HepG2 (cell line): ENCODE data around the gene CTSA. TPM values are rescaled to one million over a fixed set of nuclear protein-coding genes. Genes with fewer than 3 reads are reported as not detected.

Experiments used
- GLMP ChIP-seq: sonication (generic); formaldehyde crosslinking; IDR thresholded peaks from 2 replicates; pipeline ENCODE4 v1.9.0; 2021; ENCODE audit warnings: missing genetic modification reagents, mild to moderate bottlenecking, borderline replicate concordance
- HNF4G ChIP-seq, 2 experiments: sonication (generic) in 1 of 2; formaldehyde crosslinking in 1 of 2; IDR thresholded peaks; 2 replicates each; pipeline versions ENCODE4 v1.4.0 to v1.6.1; 2011 to 2020; ENCODE audit warnings: borderline replicate concordance in 2 of 2, low read depth in 2 of 2, mild to moderate bottlenecking in 2 of 2, low read length in 1 of 2, missing genetic modification reagents in 1 of 2, moderate library complexity in 1 of 2
- MAZ ChIP-seq, 2 experiments: sonication (generic) in 1 of 2; formaldehyde crosslinking in 1 of 2; IDR thresholded peaks; 2 replicates each; pipeline versions ENCODE4 v1.5.0 to v1.6.1; 2012 to 2020; ENCODE audit warnings: low read depth in 2 of 2, mild to moderate bottlenecking in 2 of 2, borderline replicate concordance in 1 of 2, improper control_type of control experiment in 1 of 2, low read length in 1 of 2, missing genetic modification reagents in 1 of 2, moderate library complexity in 1 of 2
- NCOR1 ChIP-seq: fragments of 200-600 bp; sonication (generic); IDR thresholded peaks from 2 replicates; pipeline ENCODE4 v1.7.0; 2017; ENCODE audit warnings: antibody characterized with exemption, low read length, borderline replicate concordance
- NFIC ChIP-seq: IDR thresholded peaks from 2 replicates; pipeline ENCODE4 v1.6.1; 2012; ENCODE audit warnings: mild to moderate bottlenecking, low read length, inconsistent platforms
- ZNF143 ChIP-seq: sonication (generic); formaldehyde crosslinking; IDR thresholded peaks from 2 replicates; pipeline ENCODE4 v1.4.0; 2020; ENCODE audit warnings: missing genetic modification reagents
- ZNF510 ChIP-seq: sonication (generic); formaldehyde crosslinking; IDR thresholded peaks from 2 replicates; pipeline ENCODE4 v1.4.0; 2020; ENCODE audit warnings: low read depth, mild to moderate bottlenecking, missing genetic modification reagents
- ZNF704 ChIP-seq: sonication (generic); formaldehyde crosslinking; IDR thresholded peaks from 2 replicates; pipeline ENCODE4 v1.8.1; 2023; ENCODE audit warnings: mild to moderate bottlenecking, inconsistent platforms, moderate library complexity, missing genetic modification reagents, borderline replicate concordance
- ZNF792 ChIP-seq: IDR thresholded peaks from 2 replicates; pipeline ENCODE4 v1.6.1; 2016
- polyA plus RNA-seq, 8 experiments: library from polyadenylated mRNA; depleted of rRNA in 3 of 8; stranded (reverse) in 7 of 8; unstranded in 1 of 8; fragments of >200 nt; fragmentation: Illumina TruSeq in 4 of 8; extraction: Trizol in 4 of 8; gene quantifications; 2 replicates each; pipeline versions ENCODE4 v1.2.1 to v1.2.3, GENCODE V29; 2011 to 2016; ENCODE audit warnings: low read depth in 4 of 8, missing spikeins in 1 of 8, mixed read lengths in 1 of 8; ENCODE audit not compliant: insufficient read depth in 1 of 8
- total RNA-seq, 5 experiments: library from RNA; depleted of rRNA; stranded (reverse); fragments of >200 nt; fragmentation: Illumina TruSeq; extraction: Trizol; gene quantifications; 2 replicates each; pipeline ENCODE4 v1.2.3, GENCODE V29; 2016; ENCODE audit warnings: low read depth in 1 of 5
- TF ChIP-seq, protein P1 (sequence below): sonication (generic); formaldehyde crosslinking; IDR thresholded peaks from one replicate; pipeline ENCODE4 v1.5.1; 2020; ENCODE audit warnings: mild to moderate bottlenecking, missing genetic modification reagents; ENCODE audit errors: not compliant biosample characterization
- TF ChIP-seq, protein P2 (sequence below): IDR thresholded peaks from 2 replicates; pipeline ENCODE4 v1.6.1; 2016; ENCODE audit warnings: control low read depth
- TF ChIP-seq, protein P3 (sequence below): sonication (generic); formaldehyde crosslinking; IDR thresholded peaks from 2 replicates; pipeline ENCODE4 v1.5.1; 2020; ENCODE audit warnings: missing genetic modification reagents, mild to moderate bottlenecking, borderline replicate concordance

Gene CTSA
- total and polyA plus RNA-seq, 2 of the 13 experiments (the other 11 are each of a cell fraction or from before 2014, with no cell fraction given): 202 to 231 TPM

DNA sequence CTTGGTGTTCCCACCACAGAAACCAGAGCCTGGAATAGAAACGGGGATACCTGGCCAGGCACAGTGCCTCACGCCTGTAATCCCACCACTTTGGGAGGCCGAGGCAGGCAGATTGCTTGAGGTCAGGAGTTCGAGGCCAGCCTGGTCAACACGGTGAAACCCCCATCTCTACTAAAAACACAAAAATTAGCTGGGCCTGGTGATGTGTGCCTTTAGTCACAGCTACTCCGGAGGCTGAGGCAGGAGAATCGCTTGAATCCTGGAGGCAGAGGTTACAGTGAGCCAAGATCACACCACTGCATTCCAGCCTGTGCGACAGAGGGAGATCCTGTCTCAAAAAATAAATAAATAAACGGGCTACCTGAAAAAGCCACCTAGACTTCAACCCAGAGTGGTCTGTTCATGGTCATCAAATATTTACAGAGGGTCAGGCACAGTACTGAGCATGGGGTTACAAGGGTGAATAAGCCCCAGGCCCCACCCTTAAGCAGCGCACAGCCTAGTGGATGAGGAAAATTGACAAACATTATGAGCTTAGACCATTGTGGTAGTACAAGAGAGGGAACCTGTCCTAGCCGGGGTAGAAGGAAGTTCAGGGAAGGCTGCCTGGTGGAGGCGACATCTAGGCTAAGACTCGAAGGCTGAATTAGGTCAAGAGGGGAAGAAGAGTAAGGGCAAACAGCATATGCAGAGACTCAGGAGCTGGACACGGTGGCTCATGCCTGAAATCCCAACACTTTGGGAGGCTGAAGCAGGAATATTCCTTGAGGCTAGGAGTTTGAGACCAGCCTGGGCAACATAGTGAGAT is 36.1 kb downstream of the CTSA start (continued):
- TF ChIP-seq NCOR1 (peak; percentile 92), GLMP (CRISPR knock-in tag) (no peak), ZNF510 (CRISPR knock-in tag) (no peak), HNF4G (IDR thresholded peaks at IDR 0.05; ENCODE audit: borderline replicate concordance, low read depth, low read length) (peak; percentile 83), HNF4G (CRISPR knock-in tag; IDR thresholded peaks at IDR 0.05; ENCODE audit: borderline replicate concordance, low read depth) (peak; percentile 74; the same call in 1 of the 2 replicates), MAZ (IDR thresholded peaks at IDR 0.05; ENCODE audit: borderline replicate concordance, low read depth, low read length) (peak; percentile 62), MAZ (CRISPR knock-in tag; IDR thresholded peaks at IDR 0.05; ENCODE audit: low read depth) (peak; percentile 50; the same call in 1 of the 2 replicates), ZNF792 (CRISPR knock-in tag) (peak; percentile 83; the same call in 1 of the 2 replicates), ZNF143 (CRISPR knock-in tag) (no peak), NFIC (peak; percentile 48; the same call in 1 of the 2 replicates), ZNF704 (CRISPR knock-in tag) (no peak; the same call in 1 of the 2 replicates)
- TF ChIP-seq, protein P1, sequence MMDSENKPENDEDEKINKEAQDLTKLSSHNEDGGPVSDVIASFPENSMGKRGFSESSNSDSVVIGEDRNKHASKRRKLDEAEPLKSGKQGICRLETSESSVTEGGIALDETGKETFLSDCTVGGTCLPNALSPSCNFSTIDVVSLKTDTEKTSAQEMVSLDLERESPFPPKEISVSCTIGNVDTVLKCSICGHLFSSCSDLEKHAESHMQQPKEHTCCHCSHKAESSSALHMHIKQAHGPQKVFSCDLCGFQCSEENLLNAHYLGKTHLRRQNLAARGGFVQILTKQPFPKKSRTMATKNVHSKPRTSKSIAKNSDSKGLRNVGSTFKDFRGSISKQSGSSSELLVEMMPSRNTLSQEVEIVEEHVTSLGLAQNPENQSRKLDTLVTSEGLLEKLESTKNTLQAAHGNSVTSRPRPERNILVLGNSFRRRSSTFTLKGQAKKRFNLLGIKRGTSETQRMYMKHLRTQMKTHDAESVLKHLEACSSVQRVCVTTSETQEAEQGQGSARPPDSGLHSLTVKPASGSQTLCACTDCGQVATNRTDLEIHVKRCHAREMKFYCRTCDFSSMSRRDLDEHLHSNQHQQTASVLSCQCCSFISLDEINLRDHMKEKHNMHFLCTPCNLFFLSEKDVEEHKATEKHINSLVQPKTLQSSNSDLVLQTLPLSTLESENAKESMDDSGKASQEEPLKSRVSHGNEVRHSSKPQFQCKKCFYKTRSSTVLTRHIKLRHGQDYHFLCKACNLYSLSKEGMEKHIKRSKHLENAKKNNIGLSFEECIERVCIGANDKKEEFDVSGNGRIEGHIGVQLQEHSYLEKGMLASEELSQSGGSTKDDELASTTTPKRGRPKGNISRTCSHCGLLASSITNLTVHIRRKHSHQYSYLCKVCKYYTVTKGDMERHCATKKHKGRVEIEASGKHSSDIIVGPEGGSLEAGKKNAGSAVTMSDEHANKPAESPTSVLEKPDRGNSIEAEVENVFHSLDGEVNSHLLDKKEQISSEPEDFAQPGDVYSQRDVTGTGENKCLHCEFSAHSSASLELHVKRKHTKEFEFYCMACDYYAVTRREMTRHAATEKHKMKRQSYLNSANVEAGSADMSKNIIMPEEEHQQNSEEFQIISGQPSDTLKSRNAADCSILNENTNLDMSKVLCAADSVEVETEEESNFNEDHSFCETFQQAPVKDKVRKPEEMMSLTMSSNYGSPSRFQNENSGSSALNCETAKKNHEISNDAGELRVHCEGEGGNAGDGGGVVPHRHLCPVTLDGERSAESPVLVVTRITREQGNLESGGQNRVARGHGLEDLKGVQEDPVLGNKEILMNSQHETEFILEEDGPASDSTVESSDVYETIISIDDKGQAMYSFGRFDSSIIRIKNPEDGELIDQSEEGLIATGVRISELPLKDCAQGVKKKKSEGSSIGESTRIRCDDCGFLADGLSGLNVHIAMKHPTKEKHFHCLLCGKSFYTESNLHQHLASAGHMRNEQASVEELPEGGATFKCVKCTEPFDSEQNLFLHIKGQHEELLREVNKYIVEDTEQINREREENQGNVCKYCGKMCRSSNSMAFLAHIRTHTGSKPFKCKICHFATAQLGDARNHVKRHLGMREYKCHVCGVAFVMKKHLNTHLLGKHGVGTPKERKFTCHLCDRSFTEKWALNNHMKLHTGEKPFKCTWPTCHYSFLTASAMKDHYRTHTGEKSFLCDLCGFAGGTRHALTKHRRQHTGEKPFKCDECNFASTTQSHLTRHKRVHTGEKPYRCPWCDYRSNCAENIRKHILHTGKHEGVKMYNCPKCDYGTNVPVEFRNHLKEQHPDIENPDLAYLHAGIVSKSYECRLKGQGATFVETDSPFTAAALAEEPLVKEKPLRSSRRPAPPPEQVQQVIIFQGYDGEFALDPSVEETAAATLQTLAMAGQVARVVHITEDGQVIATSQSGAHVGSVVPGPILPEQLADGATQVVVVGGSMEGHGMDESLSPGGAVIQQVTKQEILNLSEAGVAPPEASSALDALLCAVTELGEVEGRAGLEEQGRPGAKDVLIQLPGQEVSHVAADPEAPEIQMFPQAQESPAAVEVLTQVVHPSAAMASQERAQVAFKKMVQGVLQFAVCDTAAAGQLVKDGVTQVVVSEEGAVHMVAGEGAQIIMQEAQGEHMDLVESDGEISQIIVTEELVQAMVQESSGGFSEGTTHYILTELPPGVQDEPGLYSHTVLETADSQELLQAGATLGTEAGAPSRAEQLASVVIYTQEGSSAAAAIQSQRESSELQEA (CRISPR knock-in tag): no peak
- TF ChIP-seq, protein P2, sequence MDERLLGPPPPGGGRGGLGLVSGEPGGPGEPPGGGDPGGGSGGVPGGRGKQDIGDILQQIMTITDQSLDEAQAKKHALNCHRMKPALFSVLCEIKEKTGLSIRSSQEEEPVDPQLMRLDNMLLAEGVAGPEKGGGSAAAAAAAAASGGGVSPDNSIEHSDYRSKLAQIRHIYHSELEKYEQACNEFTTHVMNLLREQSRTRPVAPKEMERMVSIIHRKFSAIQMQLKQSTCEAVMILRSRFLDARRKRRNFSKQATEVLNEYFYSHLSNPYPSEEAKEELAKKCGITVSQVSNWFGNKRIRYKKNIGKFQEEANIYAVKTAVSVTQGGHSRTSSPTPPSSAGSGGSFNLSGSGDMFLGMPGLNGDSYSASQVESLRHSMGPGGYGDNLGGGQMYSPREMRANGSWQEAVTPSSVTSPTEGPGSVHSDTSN (CRISPR knock-in tag): no peak
- TF ChIP-seq, protein P3, sequence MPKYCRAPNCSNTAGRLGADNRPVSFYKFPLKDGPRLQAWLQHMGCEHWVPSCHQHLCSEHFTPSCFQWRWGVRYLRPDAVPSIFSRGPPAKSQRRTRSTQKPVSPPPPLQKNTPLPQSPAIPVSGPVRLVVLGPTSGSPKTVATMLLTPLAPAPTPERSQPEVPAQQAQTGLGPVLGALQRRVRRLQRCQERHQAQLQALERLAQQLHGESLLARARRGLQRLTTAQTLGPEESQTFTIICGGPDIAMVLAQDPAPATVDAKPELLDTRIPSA: no peak
